ENCODE data around the gene PDIA2. TPM values are rescaled to one million over a fixed set of nuclear protein-coding genes. Genes with fewer than 3 reads are reported as not detected.

The PDIA2 gene
- polyA plus RNA-seq, 2 of the 4 experiments (the other 2 are of a cell fraction), result 0.45 to 0.52 TPM

DNA sequence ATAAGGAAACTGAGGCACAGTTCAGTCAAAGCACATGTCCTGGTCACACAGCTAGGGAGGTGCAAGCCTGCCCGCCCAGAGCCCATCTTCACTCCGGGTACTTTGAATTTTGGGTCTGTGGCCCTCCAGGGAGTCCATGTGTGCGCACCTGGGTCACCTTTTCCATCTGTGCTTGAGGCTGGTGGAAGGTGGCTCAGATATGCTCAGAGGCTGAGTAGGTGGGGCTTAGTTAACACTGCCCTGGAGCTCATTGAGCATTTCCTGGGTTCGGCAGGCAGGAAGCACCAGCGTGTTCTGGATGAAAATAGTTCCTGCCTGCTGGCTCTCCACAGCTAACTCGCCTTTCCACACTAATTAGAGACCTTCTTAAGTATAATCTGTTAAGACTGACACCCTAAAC is 29.1 kb upstream of the PDIA2 start:
- ChIA-PET POLR2A (no interaction called here), CTCF (interaction anchor here (1.6 kb wide), 1 partner anchor 23 kb away, joined by 4 read pairs; no protein-coding TSS in a partner anchor)
- Histone ChIP-seq H3K9me3 (no peaks in the 10 kb centered on the region), H3K4me1 (peaks cover 8% of the 10 kb centered on the region; the same call in 2 of the 3 replicates), H3K4me3 (no peak overlapping the region), H3K27ac (no peak overlapping the region), H3K4me2 (no peak overlapping the region)
- FAIRE-seq (no peak), ATAC-seq (no peak), DNase-seq (ENCODE audit: low read depth in 1 of 2, low spot score in 1 of 2) (no peak)
- TF ChIP-seq ZC3H11A (IDR thresholded peaks at IDR 0.05), result no peak
- TF ChIP-seq FOSL2 (IDR thresholded peaks at IDR 0.05), result no peak
- no peak for TF ChIP-seq FOSL2 (CRISPR knock-in tag; IDR thresholded peaks at IDR 0.05)
- no peak for TF ChIP-seq MYC (IDR thresholded peaks at IDR 0.05; ENCODE audit: borderline replicate concordance, low read length)
- TF ChIP-seq EHMT2 (IDR thresholded peaks at IDR 0.05; ENCODE audit: low read depth), result no peak
- no peak for TF ChIP-seq ATOH8 (CRISPR knock-in tag; IDR thresholded peaks at IDR 0.05; ENCODE audit: low read depth)
- no peak for TF ChIP-seq RCOR1 (IDR thresholded peaks at IDR 0.05; ENCODE audit: low read depth, low read length)
- no peak for TF ChIP-seq POLR2AphosphoS2 (conservative IDR thresholded peaks at IDR 0.05; ENCODE audit: low read length)
- TF ChIP-seq SMC3 (IDR thresholded peaks at IDR 0.05), result no peak
- no peak for TF ChIP-seq NR3C1 (IDR thresholded peaks at IDR 0.05)
- TF ChIP-seq HDAC2 (IDR thresholded peaks at IDR 0.05), result no peak
- TF ChIP-seq TFCP2L1 (CRISPR knock-in tag; IDR thresholded peaks at IDR 0.05), result no peak
- no peak for TF ChIP-seq ESRRA (IDR thresholded peaks at IDR 0.05; ENCODE audit: borderline replicate concordance, low read length)
- TF ChIP-seq JUNB (IDR thresholded peaks at IDR 0.05), result no peak
- TF ChIP-seq, protein P1, sequence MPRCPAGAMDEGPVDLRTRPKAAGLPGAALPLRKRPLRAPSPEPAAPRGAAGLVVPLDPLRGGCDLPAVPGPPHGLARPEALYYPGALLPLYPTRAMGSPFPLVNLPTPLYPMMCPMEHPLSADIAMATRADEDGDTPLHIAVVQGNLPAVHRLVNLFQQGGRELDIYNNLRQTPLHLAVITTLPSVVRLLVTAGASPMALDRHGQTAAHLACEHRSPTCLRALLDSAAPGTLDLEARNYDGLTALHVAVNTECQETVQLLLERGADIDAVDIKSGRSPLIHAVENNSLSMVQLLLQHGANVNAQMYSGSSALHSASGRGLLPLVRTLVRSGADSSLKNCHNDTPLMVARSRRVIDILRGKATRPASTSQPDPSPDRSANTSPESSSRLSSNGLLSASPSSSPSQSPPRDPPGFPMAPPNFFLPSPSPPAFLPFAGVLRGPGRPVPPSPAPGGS (IDR thresholded peaks at IDR 0.05), result no peak
- TF ChIP-seq FOXS1 (CRISPR knock-in tag; IDR thresholded peaks at IDR 0.05), result no peak
- WGBS (ENCODE audit: missing lambda C conversion rate), result 94% methylated on average over 6 of the region's 6 CpGs

DNA sequence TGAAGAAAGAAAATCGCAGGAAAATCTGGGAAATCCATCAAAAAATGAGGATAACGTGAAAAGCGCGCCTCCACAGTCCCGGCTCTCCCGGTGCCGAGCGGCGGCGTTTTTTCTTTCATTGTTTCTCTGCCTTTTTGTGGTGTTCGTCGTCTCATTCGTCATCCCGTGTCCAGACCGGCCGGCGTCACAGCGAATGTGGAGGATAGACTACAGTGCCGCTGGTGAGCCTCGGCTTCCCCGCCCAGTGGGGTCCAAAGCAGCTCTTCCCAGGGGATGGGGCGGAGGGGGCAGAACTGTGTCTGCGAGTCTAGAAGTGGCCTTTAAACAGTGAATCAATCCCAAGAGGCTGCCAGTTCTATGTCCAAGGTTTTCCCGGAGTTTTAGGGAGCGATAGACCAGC is 28.5 kb upstream of the PDIA2 start:
- 94% methylated on average over 25 of the region's 25 CpGs for WGBS (ENCODE audit: missing lambda C conversion rate)
- ChIA-PET POLR2A (no interaction called here), CTCF (interaction anchor here (1.6 kb wide), 1 partner anchor 23 kb away, joined by 4 read pairs; no protein-coding TSS in a partner anchor)
- ATAC-seq (no peak), FAIRE-seq (no peak), DNase-seq (ENCODE audit: low read depth in 1 of 2, low spot score in 1 of 2) (no peak)
- TF ChIP-seq NR3C1 (IDR thresholded peaks at IDR 0.05), result no peak
- no peak for TF ChIP-seq HDAC2 (IDR thresholded peaks at IDR 0.05)
- TF ChIP-seq JUN (IDR thresholded peaks at IDR 0.05), result no peak
- TF ChIP-seq, protein P2, sequence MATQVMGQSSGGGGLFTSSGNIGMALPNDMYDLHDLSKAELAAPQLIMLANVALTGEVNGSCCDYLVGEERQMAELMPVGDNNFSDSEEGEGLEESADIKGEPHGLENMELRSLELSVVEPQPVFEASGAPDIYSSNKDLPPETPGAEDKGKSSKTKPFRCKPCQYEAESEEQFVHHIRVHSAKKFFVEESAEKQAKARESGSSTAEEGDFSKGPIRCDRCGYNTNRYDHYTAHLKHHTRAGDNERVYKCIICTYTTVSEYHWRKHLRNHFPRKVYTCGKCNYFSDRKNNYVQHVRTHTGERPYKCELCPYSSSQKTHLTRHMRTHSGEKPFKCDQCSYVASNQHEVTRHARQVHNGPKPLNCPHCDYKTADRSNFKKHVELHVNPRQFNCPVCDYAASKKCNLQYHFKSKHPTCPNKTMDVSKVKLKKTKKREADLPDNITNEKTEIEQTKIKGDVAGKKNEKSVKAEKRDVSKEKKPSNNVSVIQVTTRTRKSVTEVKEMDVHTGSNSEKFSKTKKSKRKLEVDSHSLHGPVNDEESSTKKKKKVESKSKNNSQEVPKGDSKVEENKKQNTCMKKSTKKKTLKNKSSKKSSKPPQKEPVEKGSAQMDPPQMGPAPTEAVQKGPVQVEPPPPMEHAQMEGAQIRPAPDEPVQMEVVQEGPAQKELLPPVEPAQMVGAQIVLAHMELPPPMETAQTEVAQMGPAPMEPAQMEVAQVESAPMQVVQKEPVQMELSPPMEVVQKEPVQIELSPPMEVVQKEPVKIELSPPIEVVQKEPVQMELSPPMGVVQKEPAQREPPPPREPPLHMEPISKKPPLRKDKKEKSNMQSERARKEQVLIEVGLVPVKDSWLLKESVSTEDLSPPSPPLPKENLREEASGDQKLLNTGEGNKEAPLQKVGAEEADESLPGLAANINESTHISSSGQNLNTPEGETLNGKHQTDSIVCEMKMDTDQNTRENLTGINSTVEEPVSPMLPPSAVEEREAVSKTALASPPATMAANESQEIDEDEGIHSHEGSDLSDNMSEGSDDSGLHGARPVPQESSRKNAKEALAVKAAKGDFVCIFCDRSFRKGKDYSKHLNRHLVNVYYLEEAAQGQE (IDR thresholded peaks at IDR 0.05), result no peak
- TF ChIP-seq RCOR1 (IDR thresholded peaks at IDR 0.05; ENCODE audit: low read depth, low read length), result no peak
- no peak for TF ChIP-seq EP300 (IDR thresholded peaks at IDR 0.05)
- no peak for TF ChIP-seq CEBPB (IDR thresholded peaks at IDR 0.05)
- TF ChIP-seq POLR2A (IDR thresholded peaks at IDR 0.05; ENCODE audit: low read length), result no peak
- no peak for TF ChIP-seq RFX5 (IDR thresholded peaks at IDR 0.05)
- no peak for TF ChIP-seq SREBF2 (IDR thresholded peaks at IDR 0.05)
- no peak for TF ChIP-seq MAX (IDR thresholded peaks at IDR 0.05)
- no peak for TF ChIP-seq PBX3 (IDR thresholded peaks at IDR 0.05)
- TF ChIP-seq CHD2 (IDR thresholded peaks at IDR 0.05; ENCODE audit: low read length, partially characterized antibody), result no peak
- TF ChIP-seq FOSB (CRISPR knock-in tag; IDR thresholded peaks at IDR 0.05), result no peak
- TF ChIP-seq CHD4 (IDR thresholded peaks at IDR 0.05; ENCODE audit: borderline replicate concordance), result no peak
- TF ChIP-seq E2F6 (IDR thresholded peaks at IDR 0.05; ENCODE audit: borderline replicate concordance, low read depth), result no peak
- TF ChIP-seq MAFK (IDR thresholded peaks at IDR 0.05; ENCODE audit: partially characterized antibody), result no peak
- no peak for TF ChIP-seq FOXS1 (CRISPR knock-in tag; IDR thresholded peaks at IDR 0.05)
- peaks cover 8% of the 10 kb centered on the region; the same call in 2 of the 3 replicates for H3K4me1 ChIP-seq
- H3K4me3 ChIP-seq, result no peak overlapping the region
- no peak overlapping the region for H3K27ac ChIP-seq
- no peak overlapping the region for H3K4me2 ChIP-seq
- no peaks in the 10 kb centered on the region for H3K9me3 ChIP-seq

All from A549 (cell line).